Kidney (tissue), 14 donors: ENCODE results near the gene FGGY. TPM values are rescaled to one million over a fixed set of nuclear protein-coding genes. Genes with fewer than 3 reads are reported as not detected.
"Not testable (repeated sequence)": the region's sequence is repeated elsewhere in the genome, so short reads cannot be mapped to it uniquely, and the experiment has no call there.

Experiments used
- DNase-seq, 5 donors: peaks; one replicate each; pipeline ENCODE4 v3.0.0-alpha.2; 2013 to 2020
- FAIRE-seq: peaks from 2 replicates; lab custom pipeline; 2012; peaks lifted over from hg19 to GRCh38; lab: Jason Lieb, UNC
- H3K27ac ChIP-seq, 2 donors: one replicate each; pipeline ENCODE4 v1.7.0; 2013; ENCODE audit warnings: low read depth in 2 of 2, low read length in 2 of 2, inconsistent platforms in 1 of 2
- H3K27me3 ChIP-seq: one replicate; pipeline ENCODE4 v1.7.1; 2013; ENCODE audit warnings: low read length, inconsistent platforms; ENCODE audit not compliant: control insufficient read depth, insufficient read depth
- H3K36me3 ChIP-seq, 3 donors: one replicate each; pipeline versions ENCODE4 v1.7.0 to v1.7.1; 2013; ENCODE audit warnings: low read length in 3 of 3, control low read depth in 1 of 3, inconsistent platforms in 1 of 3; ENCODE audit not compliant: insufficient read depth in 3 of 3, control insufficient read depth in 2 of 3
- H3K4me1 ChIP-seq, 3 donors: one replicate each; pipeline versions ENCODE4 v1.7.0 to v1.7.1; 2013; ENCODE audit warnings: low read length in 3 of 3, inconsistent platforms in 1 of 3, low read depth in 1 of 3; ENCODE audit not compliant: control insufficient read depth in 2 of 3, insufficient read depth in 2 of 3
- H3K4me3 ChIP-seq, 3 donors: one replicate each; pipeline versions ENCODE4 v1.7.0 to v1.8.1; 2013; ENCODE audit warnings: low read length in 3 of 3, control low read depth in 1 of 3, inconsistent platforms in 1 of 3
- H3K9ac ChIP-seq, 3 donors: one replicate each; pipeline versions ENCODE4 v1.7.0 to v1.7.1; 2013; ENCODE audit warnings: low read length in 3 of 3, control low read depth in 1 of 3, inconsistent platforms in 1 of 3
- H3K9me3 ChIP-seq, 3 donors: one replicate each; pipeline versions ENCODE4 v1.7.0 to v1.7.1; 2013; ENCODE audit warnings: low read length in 3 of 3, control low read depth in 1 of 3, inconsistent platforms in 1 of 3; ENCODE audit not compliant: control insufficient read depth in 2 of 3, insufficient read depth in 1 of 3
- CTCF ChIP-seq: IDR thresholded peaks from 3 replicates; pipeline ENCODE4 v1.5.1; 2012; ENCODE audit warnings: mild to moderate bottlenecking, moderate library complexity, borderline replicate concordance; ENCODE audit not compliant: insufficient read depth; ENCODE audit errors: extremely low read depth
- intact Hi-C: fragments of 100-400 bp; cut with DNase I; formaldehyde crosslinking; loops from one replicate; pipeline ENCODE4 v1.11.1; 2022
- polyA plus RNA-seq: library from polyadenylated mRNA; stranded (reverse); fragments of 350-450 nt; fragmentation: Illumina TruSeq; extraction: RNeasy Lipid Tissue Mini Kit (QIAGEN cat#74804); gene quantifications from one replicate; pipeline ENCODE4 v1.2.3, GENCODE V29; 2014; ENCODE audit warnings: low read depth, low replicate concordance; ENCODE audit not compliant: insufficient read depth
- total RNA-seq: library from RNA; stranded (reverse); fragmentation: NEBNext Ultra II Directional; extraction: Animal tissue kit (Norgen Biotek cat#: 25700); gene quantifications from one replicate; pipeline ENCODE4 v1.2.1, GENCODE V29; 2021
- donor health status: control.
- donor health status: control.
- donor health status: control.
- donor health status: control.
- donor health status: control.
- donor health status: DM: yes; HTN: yes; CAD: no.
- donor health status: Normal renal cell carcinoma (clear cell type).

Gene FGGY
- total and polyA plus RNA-seq, 2 donors from 2014 or later: 11.2 to 31.0 TPM

- DNase-seq (peak in 2 of 5 donors; percentile 41 to 47), FAIRE-seq (no peak)
- intact Hi-C loops: no loop called here
- Histone ChIP-seq H3K4me1 (peaks cover 0 to 8% (median 0%) of the 10 kb centered on the region in 3 donors), H3K27ac (no peak overlapping the region), H3K27me3 (no peaks in the 10 kb centered on the region), H3K4me3 (no peak overlapping the region), H3K9me3 (no peaks in the 10 kb centered on the region), H3K9ac (no peak overlapping the region), H3K36me3 (peaks cover 0 to 6% (median 2%) of the 10 kb centered on the region in 3 donors)
- no peak for TF ChIP-seq CTCF
Measured at GRCh38 chr1:59557549-59557885, 260.6 kb downstream of the FGGY start.

GRCh38 chr1:59558580-59558979 lies 261.7 kb downstream of the FGGY start:
- H3K4me1 ChIP-seq, H3K36me3 ChIP-seq, DNase-seq, H3K9me3 ChIP-seq, H3K9ac ChIP-seq, FAIRE-seq, intact Hi-C loops, H3K27ac ChIP-seq, H3K4me3 ChIP-seq, H3K27me3 ChIP-seq: not testable (repeated sequence)

GRCh38 chr1:59560807-59561450 lies 264.0 kb downstream of the FGGY start:
- FAIRE-seq (no peak), DNase-seq (no peak)
- intact Hi-C loops: no loop called here
- Histone ChIP-seq H3K36me3 (peaks cover 0 to 6% (median 2%) of the 10 kb centered on the region in 3 donors), H3K27ac (no peak overlapping the region), H3K9ac (no peak overlapping the region), H3K9me3 (no peaks in the 10 kb centered on the region), H3K27me3 (no peaks in the 10 kb centered on the region), H3K4me1 (no peaks in the 10 kb centered on the region), H3K4me3 (no peak overlapping the region)
- no peak for TF ChIP-seq CTCF

- Histone ChIP-seq H3K9ac (no peak overlapping the region), H3K27ac (no peak overlapping the region), H3K9me3 (no peaks in the 10 kb centered on the region), H3K36me3 (peaks cover 0 to 2% (median under 1%) of the 10 kb centered on the region in 3 donors), H3K4me1 (no peaks in the 10 kb centered on the region), H3K4me3 (no peak overlapping the region), H3K27me3 (no peaks in the 10 kb centered on the region)
- DNase-seq (no peak), FAIRE-seq (no peak)
- intact Hi-C loops: no loop called here
- TF ChIP-seq CTCF: no peak
Measured at GRCh38 chr1:59561796-59562195, 264.9 kb downstream of the FGGY start.
